Measurements from ENCODE around the gene SFMBT2. TPM values are rescaled to one million over a fixed set of nuclear protein-coding genes. Genes with fewer than 3 reads are reported as not detected.

Gene SFMBT2
- 1 to 10 TPM in 2 of 4 donors, under 1 TPM in 2; 0.45 to 2.5 (median 1.3) TPM for polyA plus RNA-seq
- long read RNA-seq, donor 1, result 0 reads
- long read RNA-seq, donor 2, result 0 reads
- long read RNA-seq, donor 3, result 0 reads
- long read RNA-seq, donor 4, result 0 reads
- long read RNA-seq, donor 5, result 0 reads
- long read RNA-seq, donor 6, result 0 reads
- long read RNA-seq, donor 7, result 0 reads
- long read RNA-seq, donor 8, result 0 reads
- long read RNA-seq, donor 9, result 0 reads
- long read RNA-seq, donor 10, result 0 reads

DNA sequence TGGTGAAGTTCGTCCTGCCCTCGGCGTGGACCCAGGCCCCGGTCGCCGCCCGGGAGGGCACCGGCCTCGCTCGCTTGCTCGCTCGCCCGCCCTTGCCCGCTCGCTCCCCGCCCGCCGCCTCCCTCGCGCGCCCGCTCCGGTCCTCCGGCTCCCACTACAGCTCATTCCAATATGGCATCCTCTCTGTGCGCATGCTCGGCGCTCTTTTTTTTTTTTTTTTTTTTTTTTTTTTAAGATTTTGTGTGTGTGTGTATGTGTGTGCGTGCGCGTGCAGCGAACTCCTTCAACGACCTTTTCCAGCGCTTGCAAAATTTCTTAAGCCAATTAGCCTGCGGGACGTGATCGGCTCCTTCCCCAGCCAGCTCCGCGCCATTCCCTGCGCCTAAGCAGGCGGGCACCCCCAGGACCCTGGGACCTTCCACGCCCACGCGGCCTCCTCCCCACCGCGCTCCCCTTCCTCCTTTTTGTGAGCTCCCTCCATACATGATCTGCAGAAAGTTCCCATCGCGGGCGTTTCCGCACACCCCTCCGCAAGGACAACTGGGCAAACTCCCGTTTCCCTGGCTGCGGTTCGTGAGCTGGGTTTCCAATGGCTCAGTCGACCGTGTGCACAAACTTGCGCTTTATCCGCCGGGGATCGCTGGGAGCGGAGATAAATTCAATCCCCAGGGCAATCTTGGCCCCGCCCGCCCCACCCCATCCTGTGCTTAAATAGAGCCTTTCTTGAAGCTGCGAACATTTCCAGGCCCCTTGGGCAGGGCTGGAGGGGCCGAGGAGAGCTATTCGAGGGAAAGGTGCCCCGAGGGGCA lies at the start of gene SFMBT2:
Gene SFMBT2 (minus strand): TSS at position 173 of the 809 bp plus-strand sequence. CDS start 29,136 bp downstream, outside the sequence.
- Histone ChIP-seq H3K9me3 (ENCODE audit: control insufficient read depth in 2 of 2, insufficient read depth in 1 of 2, low read depth in 1 of 2, low read length in 1 of 2) (no peaks in the 10 kb centered on the region), H3K4me1 (ENCODE audit: control insufficient read depth in 3 of 3, insufficient read depth in 2 of 3, low read depth in 1 of 3, low read length in 2 of 3) (peaks cover 0 to 16% (median 6%) of the 10 kb centered on the region in 3 donors), H3K27me3 (ENCODE audit: control insufficient read depth in 3 of 3, insufficient read depth in 3 of 3, low read length in 3 of 3) (peaks cover 2 to 73% (median 7%) of the 10 kb centered on the region in 3 donors), H3K27ac (ENCODE audit: low read depth in 1 of 3, low read length in 2 of 3) (peak within 1 kb of the TSS in 2 of 3 donors; percentile 33 to 76), H3K4me3 (ENCODE audit: low read depth in 1 of 3, low read length in 3 of 3) (peak within 1 kb of the TSS; percentile 36 to 62 (median 40)), H3K36me3 (ENCODE audit: control insufficient read depth in 3 of 3, insufficient read depth in 2 of 3, low read depth in 1 of 3, low read length in 3 of 3) (no peaks in the 10 kb centered on the region)
- peak; percentile 21 to 69 for DNase-seq
- no peak for FAIRE-seq
- WGBS, 3 donors, result 1 to 3% (median 2%) methylated on average over 61 to 66 of the region's 66 CpGs

DNA sequence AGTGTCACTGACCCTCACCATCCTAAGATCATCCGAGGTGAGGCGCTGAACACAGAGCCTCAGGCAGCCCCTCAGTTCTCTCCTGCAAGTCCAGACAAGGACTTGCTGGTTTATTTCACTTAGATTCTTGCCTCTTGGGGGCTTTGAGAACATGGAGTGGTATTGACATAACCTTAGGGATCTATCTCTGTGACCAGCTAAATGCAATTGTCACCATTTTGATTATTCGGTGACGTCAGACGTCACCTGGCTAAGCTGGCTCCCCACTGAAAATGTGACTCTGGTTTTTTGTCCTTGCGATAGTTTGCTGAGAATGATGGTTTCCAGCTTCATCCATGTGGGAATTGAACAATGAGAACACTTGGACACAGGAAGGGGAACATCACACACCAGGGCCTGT lies 49.2 kb upstream of the SFMBT2 start:
- no peaks in the 10 kb centered on the region for H3K4me1 ChIP-seq (ENCODE audit: control insufficient read depth in 3 of 3, insufficient read depth in 2 of 3, low read depth in 1 of 3, low read length in 2 of 3)
- WGBS, 3 donors, result 90 to 95% (median 94%) methylated on average over 6 of the region's 6 CpGs
- H3K4me3 ChIP-seq (ENCODE audit: low read depth in 1 of 3, low read length in 3 of 3), result no peak overlapping the region
- no peak for FAIRE-seq
- no peak overlapping the region for H3K27ac ChIP-seq (ENCODE audit: low read depth in 1 of 3, low read length in 2 of 3)
- no peaks in the 10 kb centered on the region for H3K36me3 ChIP-seq (ENCODE audit: control insufficient read depth in 3 of 3, insufficient read depth in 2 of 3, low read depth in 1 of 3, low read length in 3 of 3)
- no peaks in the 10 kb centered on the region for H3K9me3 ChIP-seq (ENCODE audit: control insufficient read depth in 2 of 2, insufficient read depth in 1 of 2, low read depth in 1 of 2, low read length in 1 of 2)
- DNase-seq, result no peak
- H3K27me3 ChIP-seq (ENCODE audit: control insufficient read depth in 3 of 3, insufficient read depth in 3 of 3, low read length in 3 of 3), result no peaks in the 10 kb centered on the region

DNA sequence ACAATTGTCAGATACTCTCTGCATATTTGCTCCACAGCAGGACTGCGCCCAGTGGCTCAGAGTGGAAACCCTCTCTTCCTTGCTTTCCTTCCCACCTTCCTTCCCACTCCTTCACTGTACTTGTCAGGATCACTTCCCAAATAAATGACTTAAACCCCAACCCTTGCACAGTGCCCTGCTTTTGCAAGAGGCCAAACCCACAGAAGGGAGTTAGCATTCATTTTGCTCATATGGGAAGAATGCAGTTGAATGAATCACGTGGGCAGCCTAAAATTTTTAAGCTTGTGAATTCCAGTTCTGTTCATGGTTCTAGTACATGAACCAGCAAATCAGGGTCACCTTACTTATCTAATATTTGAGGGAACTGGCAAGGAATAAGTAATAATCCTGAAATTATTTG lies 47.7 kb upstream of the SFMBT2 start:
- Histone ChIP-seq H3K9me3 (ENCODE audit: control insufficient read depth in 2 of 2, insufficient read depth in 1 of 2, low read depth in 1 of 2, low read length in 1 of 2) (peaks cover 0 to 4% of the 10 kb centered on the region in 2 donors), H3K4me3 (ENCODE audit: low read depth in 1 of 3, low read length in 3 of 3) (no peak overlapping the region), H3K27ac (ENCODE audit: low read depth in 1 of 3, low read length in 2 of 3) (no peak overlapping the region), H3K4me1 (ENCODE audit: control insufficient read depth in 3 of 3, insufficient read depth in 2 of 3, low read depth in 1 of 3, low read length in 2 of 3) (no peaks in the 10 kb centered on the region), H3K36me3 (ENCODE audit: control insufficient read depth in 3 of 3, insufficient read depth in 2 of 3, low read depth in 1 of 3, low read length in 3 of 3) (no peaks in the 10 kb centered on the region), H3K27me3 (ENCODE audit: control insufficient read depth in 3 of 3, insufficient read depth in 3 of 3, low read length in 3 of 3) (no peaks in the 10 kb centered on the region)
- WGBS, 3 donors, result 64 to 81% (median 75%) methylated on average over 2 of the region's 2 CpGs
- FAIRE-seq (no peak), DNase-seq (no peak)

DNA sequence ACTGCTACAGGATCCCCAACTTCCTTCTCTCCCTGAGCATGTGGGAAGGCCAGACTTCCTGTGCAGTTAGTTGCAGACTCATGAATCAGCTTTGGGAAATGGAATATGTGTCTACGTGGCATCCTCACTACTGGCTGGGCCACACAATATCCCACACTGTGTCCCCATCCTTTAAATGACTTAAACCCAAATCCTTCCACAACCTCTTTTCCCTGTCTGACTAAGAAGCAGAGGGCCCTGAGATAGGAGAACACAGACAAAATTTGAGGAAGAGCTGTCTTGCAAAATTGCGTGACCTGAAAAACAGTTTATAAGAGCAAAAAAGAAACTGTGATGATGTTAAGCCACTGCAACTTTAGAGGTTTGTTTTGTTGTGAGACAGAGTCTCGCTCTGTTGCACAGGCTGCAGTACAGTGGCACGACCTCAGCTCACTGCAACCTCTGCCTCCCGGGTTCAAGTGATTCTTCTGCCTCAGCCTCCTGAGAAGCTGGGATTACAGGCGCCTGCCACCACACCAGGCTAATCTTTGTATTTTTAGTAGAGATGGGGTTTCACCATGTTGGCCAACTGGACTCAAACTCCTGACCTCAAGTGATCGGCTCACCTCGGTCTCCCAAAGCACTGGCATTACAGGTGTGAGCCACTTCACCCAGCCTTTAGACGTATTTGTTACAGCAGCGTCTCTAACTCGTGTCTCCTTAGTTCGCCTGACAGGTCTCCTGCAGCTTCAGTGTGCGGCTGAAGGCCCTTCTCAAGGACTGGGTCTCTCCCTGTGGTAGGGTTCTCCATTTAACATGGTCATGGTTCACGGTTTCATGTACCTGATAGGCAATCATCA lies 46.9 kb upstream of the SFMBT2 start:
- 84 to 89% (median 87%) methylated on average over 14 of the region's 14 CpGs for WGBS, 3 donors
- H3K36me3 ChIP-seq (ENCODE audit: control insufficient read depth in 3 of 3, insufficient read depth in 2 of 3, low read depth in 1 of 3, low read length in 3 of 3), result no peaks in the 10 kb centered on the region
- no peak for FAIRE-seq
- H3K27me3 ChIP-seq (ENCODE audit: control insufficient read depth in 3 of 3, insufficient read depth in 3 of 3, low read length in 3 of 3), result no peaks in the 10 kb centered on the region
- no peak overlapping the region for H3K4me3 ChIP-seq (ENCODE audit: low read depth in 1 of 3, low read length in 3 of 3)
- no peak for DNase-seq
- peaks cover 0 to 4% of the 10 kb centered on the region in 2 donors for H3K9me3 ChIP-seq (ENCODE audit: control insufficient read depth in 2 of 2, insufficient read depth in 1 of 2, low read depth in 1 of 2, low read length in 1 of 2)
- H3K27ac ChIP-seq (ENCODE audit: low read depth in 1 of 3, low read length in 2 of 3), result peak overlapping the region in 1 of 3 donors; percentile 18
- no peaks in the 10 kb centered on the region for H3K4me1 ChIP-seq (ENCODE audit: control insufficient read depth in 3 of 3, insufficient read depth in 2 of 3, low read depth in 1 of 3, low read length in 2 of 3)

DNA sequence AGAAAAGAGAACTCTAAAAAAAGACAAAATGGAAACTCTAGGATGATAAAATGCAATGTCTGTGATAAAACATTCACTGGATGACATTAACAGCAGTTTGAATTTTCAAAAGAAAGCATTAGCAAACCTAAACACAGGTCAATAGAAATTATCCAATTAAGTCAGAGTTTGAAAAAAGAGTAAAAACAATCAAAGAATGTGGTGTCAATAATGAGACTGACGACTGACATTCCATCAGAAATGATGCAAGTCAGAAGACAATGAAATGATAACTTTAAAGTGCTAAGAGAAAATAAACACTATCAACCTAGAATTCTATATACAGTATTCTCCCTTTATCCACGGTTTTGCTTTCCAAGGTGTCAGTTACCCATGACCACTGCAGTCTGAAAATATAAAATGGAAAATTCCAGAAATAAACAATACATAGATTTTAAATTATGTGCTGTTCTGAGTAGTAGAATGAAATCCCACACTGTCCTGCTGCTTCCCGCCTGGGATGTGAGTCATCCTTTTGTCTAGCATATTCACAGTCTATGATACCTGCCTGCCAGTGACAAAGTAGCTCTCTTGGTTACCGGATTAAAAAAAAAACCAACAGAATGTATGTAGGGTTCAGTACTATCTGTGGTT lies 38.3 kb upstream of the SFMBT2 start:
- FAIRE-seq, result no peak
- H3K4me3 ChIP-seq (ENCODE audit: low read depth in 1 of 3, low read length in 3 of 3), result no peak overlapping the region
- no peaks in the 10 kb centered on the region for H3K27me3 ChIP-seq (ENCODE audit: control insufficient read depth in 3 of 3, insufficient read depth in 3 of 3, low read length in 3 of 3)
- no peak for DNase-seq
- 65 to 80% (median 77%) methylated on average over 4 of the region's 4 CpGs for WGBS, 3 donors
- H3K36me3 ChIP-seq (ENCODE audit: control insufficient read depth in 3 of 3, insufficient read depth in 2 of 3, low read depth in 1 of 3, low read length in 3 of 3), result no peaks in the 10 kb centered on the region
- no peaks in the 10 kb centered on the region for H3K4me1 ChIP-seq (ENCODE audit: control insufficient read depth in 3 of 3, insufficient read depth in 2 of 3, low read depth in 1 of 3, low read length in 2 of 3)
- H3K27ac ChIP-seq (ENCODE audit: low read depth in 1 of 3, low read length in 2 of 3), result no peak overlapping the region
- H3K9me3 ChIP-seq (ENCODE audit: control insufficient read depth in 2 of 2, insufficient read depth in 1 of 2, low read depth in 1 of 2, low read length in 1 of 2), result peaks cover 0 to 7% of the 10 kb centered on the region in 2 donors

DNA sequence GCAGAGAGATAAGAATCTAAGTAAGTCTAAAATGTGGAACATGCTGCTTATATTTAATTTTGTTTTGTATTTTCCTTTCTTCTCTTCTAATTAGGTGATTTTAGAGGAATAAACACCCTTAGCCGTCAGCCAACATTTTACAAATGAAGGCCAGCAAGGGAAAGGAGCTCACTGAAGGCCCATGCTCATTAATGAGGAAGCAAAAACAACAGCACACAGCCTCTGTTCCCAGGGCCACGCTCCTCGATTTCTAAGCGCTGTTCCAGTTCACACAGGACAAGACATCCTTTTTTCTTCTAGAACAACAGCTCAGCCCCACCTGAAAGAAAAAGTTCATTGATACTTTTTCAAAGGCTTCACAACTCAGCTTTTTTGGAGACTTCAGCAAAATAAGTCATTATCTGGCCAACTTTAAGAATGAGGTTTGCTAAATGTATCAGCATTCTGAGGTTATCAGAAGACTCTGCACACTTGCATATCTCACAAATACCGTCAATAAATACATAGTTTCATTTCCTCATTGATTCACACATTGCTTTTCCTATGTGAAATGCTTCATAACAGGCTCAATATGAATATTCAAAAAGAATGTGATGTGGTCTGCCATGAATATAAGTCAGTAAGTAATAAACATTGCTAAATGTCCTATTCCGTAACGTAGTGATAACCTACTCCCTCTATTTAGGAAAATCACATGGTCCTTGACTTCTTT lies 34.8 kb upstream of the SFMBT2 start:
- Histone ChIP-seq H3K4me1 (ENCODE audit: control insufficient read depth in 3 of 3, insufficient read depth in 2 of 3, low read depth in 1 of 3, low read length in 2 of 3) (no peaks in the 10 kb centered on the region), H3K36me3 (ENCODE audit: control insufficient read depth in 3 of 3, insufficient read depth in 2 of 3, low read depth in 1 of 3, low read length in 3 of 3) (no peaks in the 10 kb centered on the region), H3K27me3 (ENCODE audit: control insufficient read depth in 3 of 3, insufficient read depth in 3 of 3, low read length in 3 of 3) (no peaks in the 10 kb centered on the region), H3K4me3 (ENCODE audit: low read depth in 1 of 3, low read length in 3 of 3) (no peak overlapping the region), H3K27ac (ENCODE audit: low read depth in 1 of 3, low read length in 2 of 3) (no peak overlapping the region), H3K9me3 (ENCODE audit: control insufficient read depth in 2 of 2, insufficient read depth in 1 of 2, low read depth in 1 of 2, low read length in 1 of 2) (peaks cover 0 to 7% of the 10 kb centered on the region in 2 donors)
- DNase-seq (no peak), FAIRE-seq (no peak)
- WGBS, 3 donors, result 77 to 78% (median 78%) methylated on average over 7 of the region's 7 CpGs

DNA sequence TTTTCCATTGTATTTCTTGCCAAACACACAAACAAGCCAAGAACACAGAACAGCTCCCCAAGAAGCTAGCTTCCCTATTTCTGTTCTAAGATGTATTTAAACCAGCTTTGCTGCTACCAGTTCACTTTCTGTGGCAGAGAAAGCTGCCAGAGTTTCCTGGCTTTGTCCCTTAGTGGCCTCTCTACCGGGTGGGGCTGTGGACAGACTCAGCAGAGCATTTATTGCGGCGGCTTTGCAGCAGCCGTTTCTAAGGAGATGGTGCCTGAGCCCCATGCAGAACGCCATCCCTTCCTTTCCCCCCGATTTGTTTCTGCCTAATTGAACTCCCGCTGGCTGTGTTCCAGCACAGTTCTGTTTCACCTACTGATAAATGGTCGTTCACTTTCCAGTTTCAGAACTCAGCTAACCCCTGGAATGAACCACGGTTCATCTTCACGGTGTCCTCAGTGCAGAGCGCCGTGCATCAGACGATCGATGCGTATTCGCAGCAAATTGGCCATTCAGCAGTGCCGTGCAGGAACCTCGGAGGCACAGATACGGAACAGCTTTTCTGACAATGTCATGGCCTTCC lies 33.8 kb upstream of the SFMBT2 start:
- Histone ChIP-seq H3K36me3 (ENCODE audit: control insufficient read depth in 3 of 3, insufficient read depth in 2 of 3, low read depth in 1 of 3, low read length in 3 of 3) (no peaks in the 10 kb centered on the region), H3K4me3 (ENCODE audit: low read depth in 1 of 3, low read length in 3 of 3) (no peak overlapping the region), H3K27ac (ENCODE audit: low read depth in 1 of 3, low read length in 2 of 3) (no peak overlapping the region), H3K4me1 (ENCODE audit: control insufficient read depth in 3 of 3, insufficient read depth in 2 of 3, low read depth in 1 of 3, low read length in 2 of 3) (no peaks in the 10 kb centered on the region), H3K27me3 (ENCODE audit: control insufficient read depth in 3 of 3, insufficient read depth in 3 of 3, low read length in 3 of 3) (no peaks in the 10 kb centered on the region), H3K9me3 (ENCODE audit: control insufficient read depth in 2 of 2, insufficient read depth in 1 of 2, low read depth in 1 of 2, low read length in 1 of 2) (peaks cover 0 to 4% of the 10 kb centered on the region in 2 donors)
- 51 to 65% (median 60%) methylated on average over 19 of the region's 19 CpGs for WGBS, 3 donors
- DNase-seq (peak in 1 of 2 donors; percentile 6), FAIRE-seq (no peak)

Data from small intestine (tissue), 16 donors.